ENCODE data around the gene DOCK2. TPM values are rescaled to one million over a fixed set of nuclear protein-coding genes. Genes with fewer than 3 reads are reported as not detected.

Gene DOCK2
- total and polyA plus RNA-seq, 2 donors (not counting 1 experiment from before 2014, with no cell fraction given), result 112 to 330 TPM

- H3K27me3 ChIP-seq (replicated peaks in 1 of 4; ENCODE audit: control extremely low read depth in 1 of 4, control insufficient read depth in 3 of 4, insufficient read depth in 4 of 4, low read length in 3 of 4), result no peaks in the 10 kb centered on the region
- Mint-ChIP-seq H3K27ac (peak overlapping the region; percentile 35), H3K4me1 (peaks cover 2% of the 10 kb centered on the region), H3K4me3 (no peak overlapping the region), H3K27me3 (no peaks in the 10 kb centered on the region), H3K9me3 (ENCODE audit: insufficient read depth) (no peaks in the 10 kb centered on the region)
- no peak for ATAC-seq (ENCODE audit: low read depth)
- POLR2A ChIA-PET, result no interaction called here
- H3K4me1 ChIP-seq (ENCODE audit: control insufficient read depth in 2 of 2, insufficient read depth in 2 of 2, low read length in 2 of 2), result no peaks in the 10 kb centered on the region
- WGBS (ENCODE audit: insufficient coverage), result 100% methylated on average over 3 of the region's 5 CpGs
- no peaks in the 10 kb centered on the region for H4K20me1 ChIP-seq (ENCODE audit: control insufficient read depth, insufficient read depth, low read length, poor library complexity, severe bottlenecking)
- H3K36me3 ChIP-seq (replicated peaks in 1 of 2; ENCODE audit: control extremely low read depth in 1 of 2, control insufficient read depth in 1 of 2, extremely low read depth in 1 of 2, insufficient read depth in 2 of 2, low read length in 1 of 2), result peaks cover 13 to 28% of the 10 kb centered on the region in 2 experiments
- H3K27ac ChIP-seq (ENCODE audit: low read length in 2 of 2), result no peak overlapping the region
- H3K79me2 ChIP-seq (ENCODE audit: control insufficient read depth, insufficient read depth, low read length), result peaks cover 5% of the 10 kb centered on the region
- no peak overlapping the region for H3K4me2 ChIP-seq (replicated peaks; ENCODE audit: low read depth, low read length, poor library complexity, severe bottlenecking)
- intact Hi-C loops (cut with micrococcal nuclease), result no loop called here
- no peak for TF ChIP-seq EZH2 (IDR thresholded peaks at IDR 0.05; ENCODE audit: borderline replicate concordance, insufficient read depth, low read depth, low read length, poor library complexity, severe bottlenecking)
- no peak for TF ChIP-seq CTCF (IDR thresholded peaks at IDR 0.05)
- no peaks in the 10 kb centered on the region for H3K9me3 ChIP-seq (ENCODE audit: control extremely low read depth in 1 of 3, control insufficient read depth in 2 of 3, insufficient read depth in 1 of 3, low read length in 2 of 3)
- no peak for DNase-seq
- no peak overlapping the region for H3K4me3 ChIP-seq (ENCODE audit: control extremely low read depth in 1 of 5, extremely low read depth in 1 of 5, insufficient read depth in 1 of 5, low read depth in 2 of 5, low read length in 4 of 5)
- no peak overlapping the region for H2AFZ ChIP-seq (ENCODE audit: insufficient read depth, low read depth, low read length, poor library complexity, severe bottlenecking)
- CTCF ChIA-PET, result no interaction called here
- no peak overlapping the region for H3K9ac ChIP-seq (ENCODE audit: low read length)
Observed at GRCh38 chr5:169785771-169786618, 148.9 kb downstream of the DOCK2 start.

- H3K4me1 Mint-ChIP-seq, result peaks cover 2% of the 10 kb centered on the region
- Histone ChIP-seq H3K9ac (ENCODE audit: low read length) (no peak overlapping the region), H2AFZ (ENCODE audit: insufficient read depth, low read depth, low read length, poor library complexity, severe bottlenecking) (no peak overlapping the region), H3K36me3 (replicated peaks in 1 of 2; ENCODE audit: control extremely low read depth in 1 of 2, control insufficient read depth in 1 of 2, extremely low read depth in 1 of 2, insufficient read depth in 2 of 2, low read length in 1 of 2) (peaks cover 6 to 27% of the 10 kb centered on the region in 2 experiments), H3K4me2 (replicated peaks; ENCODE audit: low read depth, low read length, poor library complexity, severe bottlenecking) (no peak overlapping the region), H3K27ac (ENCODE audit: low read length in 2 of 2) (no peak overlapping the region), H3K4me1 (ENCODE audit: control insufficient read depth in 2 of 2, insufficient read depth in 2 of 2, low read length in 2 of 2) (no peaks in the 10 kb centered on the region), H4K20me1 (ENCODE audit: control insufficient read depth, insufficient read depth, low read length, poor library complexity, severe bottlenecking) (no peaks in the 10 kb centered on the region), H3K9me3 (ENCODE audit: control extremely low read depth in 1 of 3, control insufficient read depth in 2 of 3, insufficient read depth in 1 of 3, low read length in 2 of 3) (no peaks in the 10 kb centered on the region), H3K27me3 (replicated peaks in 1 of 4; ENCODE audit: control extremely low read depth in 1 of 4, control insufficient read depth in 3 of 4, insufficient read depth in 4 of 4, low read length in 3 of 4) (no peaks in the 10 kb centered on the region), H3K79me2 (ENCODE audit: control insufficient read depth, insufficient read depth, low read length) (peaks cover 5% of the 10 kb centered on the region), H3K4me3 (ENCODE audit: control extremely low read depth in 1 of 5, extremely low read depth in 1 of 5, insufficient read depth in 1 of 5, low read depth in 2 of 5, low read length in 4 of 5) (no peak overlapping the region)
- TF ChIP-seq EZH2 (IDR thresholded peaks at IDR 0.05; ENCODE audit: borderline replicate concordance, insufficient read depth, low read depth, low read length, poor library complexity, severe bottlenecking) (no peak), CTCF (IDR thresholded peaks at IDR 0.05) (no peak)
- no peak for DNase-seq
- H3K27ac Mint-ChIP-seq, result no peak overlapping the region
- intact Hi-C loops (cut with micrococcal nuclease), result no loop called here
- H3K4me3 Mint-ChIP-seq, result no peak overlapping the region
- ChIA-PET CTCF (no interaction called here), POLR2A (no interaction called here)
- ATAC-seq (ENCODE audit: low read depth), result no peak
- no peaks in the 10 kb centered on the region for H3K9me3 Mint-ChIP-seq (ENCODE audit: insufficient read depth)
- WGBS (ENCODE audit: insufficient coverage), result 91% methylated on average over 5 of the region's 5 CpGs
- H3K27me3 Mint-ChIP-seq, result no peaks in the 10 kb centered on the region
Observed at GRCh38 chr5:169788168-169788567, 151.1 kb downstream of the DOCK2 start.
